Right renal pelvis (tissue), 4 donors: ENCODE data around the gene CCL25. TPM values are rescaled to one million over a fixed set of nuclear protein-coding genes. Genes with fewer than 3 reads are reported as not detected.
"Not testable (repeated sequence)": the region's sequence is repeated elsewhere in the genome, so short reads cannot be mapped to it uniquely, and the experiment has no call there.

Experiments
- DNase-seq, 4 donors: peaks; one replicate each; pipeline ENCODE4 v3.0.0-alpha.2; 2013; ENCODE audit warnings: low read depth in 4 of 4, low spot score in 3 of 4, missing footprints in 1 of 4
- polyA plus RNA-seq, 4 donors: library from polyadenylated mRNA; unstranded; fragments of 120-200 nt; gene quantifications; one replicate each; pipeline ENCODE4 v1.2.1, GENCODE V29; 2013; ENCODE audit not compliant: insufficient read length in 4 of 4

The CCL25 gene
- polyA plus RNA-seq, 4 donors: 0.39 to 0.73 (median 0.57) TPM; not detected in 1

GRCh38 chr19:8084152-8084551 lies 31.6 kb downstream of the CCL25 start:
- no peak for DNase-seq

GRCh38 chr19:8085598-8086408 lies 33.2 kb downstream of the CCL25 start:
- no peak for DNase-seq

GRCh38 chr19:8086849-8087248 lies 34.3 kb downstream of the CCL25 start:
- DNase-seq: no peak

GRCh38 chr19:8087876-8088275 lies 35.3 kb downstream of the CCL25 start:
- DNase-seq: no peak

GRCh38 chr19:8088752-8089663 lies 36.4 kb downstream of the CCL25 start:
- no peak for DNase-seq

- DNase-seq: no peak
Observed at GRCh38 chr19:8089664-8090601, 37.4 kb downstream of the CCL25 start.

GRCh38 chr19:8090950-8091349 lies 38.4 kb downstream of the CCL25 start:
- no peak for DNase-seq

- DNase-seq: no peak
Observed at GRCh38 chr19:8093740-8094139, 41.2 kb downstream of the CCL25 start.

- no peak for DNase-seq
Observed at GRCh38 chr19:8094336-8094735, 41.8 kb downstream of the CCL25 start.

GRCh38 chr19:8095354-8095886 lies 42.9 kb downstream of the CCL25 start:
- no peak for DNase-seq

- DNase-seq: no peak
Observed at GRCh38 chr19:8096071-8096470, 43.5 kb downstream of the CCL25 start.

GRCh38 chr19:8097198-8097597 lies 44.6 kb downstream of the CCL25 start:
- no peak for DNase-seq

- no peak for DNase-seq
Observed at GRCh38 chr19:8097681-8098567, 45.4 kb downstream of the CCL25 start.

GRCh38 chr19:8101311-8101710 lies 48.8 kb downstream of the CCL25 start:
- no peak for DNase-seq

GRCh38 chr19:8101910-8102309 lies 49.4 kb downstream of the CCL25 start:
- DNase-seq: not testable (repeated sequence)

- no peak for DNase-seq
Observed at GRCh38 chr19:8105471-8105870, 52.9 kb downstream of the CCL25 start.

GRCh38 chr19:8107301-8107903 lies 54.8 kb downstream of the CCL25 start:
- DNase-seq: no peak

GRCh38 chr19:8108560-8109445 lies 56.2 kb downstream of the CCL25 start:
- no peak for DNase-seq
